Measurements from ENCODE around the gene CTXND1. TPM values are rescaled to one million over a fixed set of nuclear protein-coding genes. Genes with fewer than 3 reads are reported as not detected.

Gene CTXND1
- total RNA-seq, 3 donors from 2014 or later (not counting 1 experiment from before 2014, with no cell fraction given): not detected

GRCh38 chr15:80183306-80183705 is 68.7 kb downstream of the CTXND1 start:
- WGBS (ENCODE audit: insufficient coverage): 95% methylated on average over 10 of the region's 10 CpGs
- H3K36me3 Mint-ChIP-seq: no peaks in the 10 kb centered on the region
- H3K27me3 Mint-ChIP-seq (ENCODE audit: low read depth in 2 of 2): no peaks in the 10 kb centered on the region
- H3K9me3 Mint-ChIP-seq: no peaks in the 10 kb centered on the region
- ATAC-seq: no peak
- DNase-seq: no peak
- H3K27ac ChIP-seq (ENCODE audit: low read length): no peak overlapping the region
- H3K27ac Mint-ChIP-seq: no peak overlapping the region
- H3K4me3 ChIP-seq (ENCODE audit: low read length): no peak overlapping the region
- no peaks in the 10 kb centered on the region for H3K27me3 ChIP-seq (ENCODE audit: control insufficient read depth, insufficient read depth, low read length)
- H3K36me3 ChIP-seq (ENCODE audit: control insufficient read depth, insufficient read depth, low read length): no peaks in the 10 kb centered on the region
- intact Hi-C loops (cut with micrococcal nuclease): no loop called here
- H3K9me3 ChIP-seq (ENCODE audit: control insufficient read depth, insufficient read depth, low read length): no peaks in the 10 kb centered on the region
- no peaks in the 10 kb centered on the region for H3K4me1 Mint-ChIP-seq
- TF ChIP-seq CTCF (IDR thresholded peaks at IDR 0.05): no peak
- H3K4me1 ChIP-seq (ENCODE audit: control insufficient read depth, insufficient read depth, low read length): no peaks in the 10 kb centered on the region
- no peak overlapping the region for H3K4me3 Mint-ChIP-seq

DNA sequence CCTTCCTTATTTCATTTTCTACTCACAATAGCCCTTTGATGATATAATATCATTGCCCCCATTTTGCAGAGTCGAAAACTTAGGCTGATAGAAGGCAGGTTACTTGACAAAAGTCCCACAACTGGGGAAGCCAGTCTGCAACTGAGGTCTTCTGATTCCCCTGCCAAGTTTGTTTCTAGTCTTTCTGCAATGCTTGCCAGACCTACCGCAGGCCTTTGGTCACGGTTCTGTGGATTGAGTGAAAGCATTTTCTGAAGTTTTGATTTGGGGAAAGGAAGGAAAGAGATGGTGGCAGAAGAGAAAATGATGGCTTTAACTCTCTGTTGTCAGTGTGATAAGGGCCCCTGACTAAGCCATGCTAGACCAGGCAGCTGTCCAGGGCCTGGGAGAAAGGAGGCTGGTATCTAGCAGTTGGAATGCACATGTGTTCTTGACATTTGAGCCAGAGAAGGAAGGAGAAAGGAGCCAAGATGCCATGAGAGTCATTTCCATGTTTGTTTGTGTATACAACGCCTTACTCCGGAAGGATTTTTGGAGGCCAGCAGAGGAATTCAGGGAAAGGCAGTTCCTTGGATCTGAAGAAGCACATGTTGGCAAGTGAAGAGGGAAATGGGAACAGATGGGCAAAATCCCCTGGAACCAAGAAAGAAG is 69.3 kb downstream of the CTXND1 start:
- Mint-ChIP-seq H3K27ac (no peak overlapping the region), H3K27me3 (ENCODE audit: low read depth in 2 of 2) (no peaks in the 10 kb centered on the region), H3K36me3 (no peaks in the 10 kb centered on the region), H3K4me3 (no peak overlapping the region), H3K4me1 (no peaks in the 10 kb centered on the region), H3K9me3 (no peaks in the 10 kb centered on the region)
- no peak for DNase-seq
- no peaks in the 10 kb centered on the region for H3K36me3 ChIP-seq (ENCODE audit: control insufficient read depth, insufficient read depth, low read length)
- H3K9me3 ChIP-seq (ENCODE audit: control insufficient read depth, insufficient read depth, low read length): no peaks in the 10 kb centered on the region
- intact Hi-C loops (cut with micrococcal nuclease): no loop called here
- no peaks in the 10 kb centered on the region for H3K27me3 ChIP-seq (ENCODE audit: control insufficient read depth, insufficient read depth, low read length)
- no peaks in the 10 kb centered on the region for H3K4me1 ChIP-seq (ENCODE audit: control insufficient read depth, insufficient read depth, low read length)
- 95% methylated on average over 5 of the region's 5 CpGs for WGBS (ENCODE audit: insufficient coverage)
- no peak for ATAC-seq
- no peak for TF ChIP-seq CTCF (IDR thresholded peaks at IDR 0.05)
- no peak overlapping the region for H3K27ac ChIP-seq (ENCODE audit: low read length)
- no peak overlapping the region for H3K4me3 ChIP-seq (ENCODE audit: low read length)

GRCh38 chr15:80180986-80181385 is 71.0 kb downstream of the CTXND1 start:
- ATAC-seq (no peak), DNase-seq (no peak)
- Mint-ChIP-seq H3K27me3 (ENCODE audit: low read depth in 2 of 2) (no peaks in the 10 kb centered on the region), H3K36me3 (no peaks in the 10 kb centered on the region), H3K4me1 (no peaks in the 10 kb centered on the region), H3K27ac (no peak overlapping the region), H3K9me3 (no peaks in the 10 kb centered on the region), H3K4me3 (no peak overlapping the region)
- no peak for TF ChIP-seq CTCF (IDR thresholded peaks at IDR 0.05)
- intact Hi-C loops (cut with micrococcal nuclease): no loop called here
- Histone ChIP-seq H3K27me3 (ENCODE audit: control insufficient read depth, insufficient read depth, low read length) (no peaks in the 10 kb centered on the region), H3K4me1 (ENCODE audit: control insufficient read depth, insufficient read depth, low read length) (no peaks in the 10 kb centered on the region), H3K27ac (ENCODE audit: low read length) (no peak overlapping the region), H3K4me3 (ENCODE audit: low read length) (no peak overlapping the region), H3K36me3 (ENCODE audit: control insufficient read depth, insufficient read depth, low read length) (no peaks in the 10 kb centered on the region), H3K9me3 (ENCODE audit: control insufficient read depth, insufficient read depth, low read length) (no peaks in the 10 kb centered on the region)
- WGBS (ENCODE audit: insufficient coverage): 96% methylated on average over 10 of the region's 10 CpGs

- H3K9me3 ChIP-seq (ENCODE audit: control insufficient read depth, insufficient read depth, low read length): no peaks in the 10 kb centered on the region
- Mint-ChIP-seq H3K36me3 (no peaks in the 10 kb centered on the region), H3K27ac (no peak overlapping the region), H3K4me3 (no peak overlapping the region), H3K27me3 (ENCODE audit: low read depth in 2 of 2) (no peaks in the 10 kb centered on the region), H3K9me3 (no peaks in the 10 kb centered on the region), H3K4me1 (no peaks in the 10 kb centered on the region)
- no peak for DNase-seq
- no peak overlapping the region for H3K27ac ChIP-seq (ENCODE audit: low read length)
- no peaks in the 10 kb centered on the region for H3K4me1 ChIP-seq (ENCODE audit: control insufficient read depth, insufficient read depth, low read length)
- intact Hi-C loops (cut with micrococcal nuclease): no loop called here
- no peak for ATAC-seq
- H3K27me3 ChIP-seq (ENCODE audit: control insufficient read depth, insufficient read depth, low read length): no peaks in the 10 kb centered on the region
- no peak for TF ChIP-seq CTCF (IDR thresholded peaks at IDR 0.05)
- no peak overlapping the region for H3K4me3 ChIP-seq (ENCODE audit: low read length)
- H3K36me3 ChIP-seq (ENCODE audit: control insufficient read depth, insufficient read depth, low read length): no peaks in the 10 kb centered on the region
- 94% methylated on average over 6 of the region's 7 CpGs for WGBS (ENCODE audit: insufficient coverage)
These were observed 71.5 kb downstream of the CTXND1 start for GRCh38 chr15:80180468-80180867.
